ENCODE data around the gene HS1BP3. TPM values are rescaled to one million over a fixed set of nuclear protein-coding genes. Genes with fewer than 3 reads are reported as not detected.

HS1BP3 gene
- total and polyA plus RNA-seq, 2 of the 13 experiments (the other 11 are each of a cell fraction or from before 2014, with no cell fraction given) = 15.2 to 22.0 TPM

DNA sequence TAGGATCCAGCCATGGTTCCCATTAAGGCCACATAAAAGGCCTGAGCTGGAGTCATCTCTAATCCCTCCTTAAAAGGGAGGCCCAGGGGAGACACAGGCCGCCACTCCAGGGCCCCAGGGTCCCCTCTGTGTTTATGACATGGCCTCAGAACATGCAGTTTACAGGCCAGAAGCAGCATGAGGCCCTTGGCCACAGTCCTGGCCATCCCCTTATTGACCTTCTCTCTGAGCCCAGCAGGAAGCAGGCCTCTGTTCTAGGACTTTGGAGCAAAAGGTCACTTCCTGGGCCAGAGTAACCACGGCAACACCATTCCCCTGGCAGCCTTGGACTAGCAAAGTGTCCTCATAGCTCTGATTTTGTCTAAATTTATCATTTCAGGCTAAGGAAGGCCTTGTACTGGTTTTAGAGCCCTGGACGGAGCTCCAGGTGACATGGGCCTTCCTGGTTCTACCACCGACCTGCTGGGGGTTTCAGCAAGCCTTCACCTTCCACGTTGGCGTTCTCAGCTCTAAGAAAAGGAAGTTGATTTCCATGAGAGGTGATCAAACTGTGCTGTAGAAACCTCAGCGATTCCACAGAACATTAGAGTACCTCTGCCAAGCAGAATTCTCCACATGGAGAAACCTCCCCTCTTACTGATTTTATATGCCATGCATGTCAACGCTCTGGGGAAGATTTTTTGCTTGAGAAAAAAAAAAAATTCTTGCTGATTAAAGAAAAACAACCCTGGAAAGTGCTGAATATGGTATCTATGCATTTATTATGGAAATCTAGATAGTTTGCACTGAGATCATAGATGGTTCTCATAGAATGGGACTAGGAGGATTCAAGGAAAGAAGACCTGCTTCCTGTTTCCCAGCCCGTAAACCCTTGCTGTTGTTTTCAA is 53.7 kb downstream of the HS1BP3 start (continued):
- TF ChIP-seq REL (CRISPR knock-in tag; conservative IDR thresholded peaks at IDR 0.05) = no peak
- TF ChIP-seq CHCHD3 (CRISPR knock-in tag; IDR thresholded peaks at IDR 0.05) = no peak
- no peak for TF ChIP-seq ADNP (CRISPR knock-in tag; IDR thresholded peaks at IDR 0.05)
- peak; percentile 77 for TF ChIP-seq ARNT2 (CRISPR knock-in tag; IDR thresholded peaks at IDR 0.05; ENCODE audit: low read depth)
- TF ChIP-seq PRPF4 (IDR thresholded peaks at IDR 0.05; ENCODE audit: low read depth, low read length, poor library complexity, severe bottlenecking) = no peak
- no peak for TF ChIP-seq NCOA5 (CRISPR knock-in tag; IDR thresholded peaks at IDR 0.05)
- no peak; the same call in 1 of the 2 replicates for TF ChIP-seq ZNF766 (CRISPR knock-in tag; IDR thresholded peaks at IDR 0.05; ENCODE audit: borderline replicate concordance)
- TF ChIP-seq RNF2 (conservative IDR thresholded peaks at IDR 0.05; ENCODE audit: low read depth) = peak; percentile 89
- no peak for TF ChIP-seq ZNF577 (CRISPR knock-in tag; IDR thresholded peaks at IDR 0.05; ENCODE audit: borderline replicate concordance, low read depth)
- peak; percentile 78; the same call in 1 of the 2 replicates for TF ChIP-seq ZNF335 (CRISPR knock-in tag; IDR thresholded peaks at IDR 0.05)
- TF ChIP-seq SMYD3 (CRISPR knock-in tag; IDR thresholded peaks at IDR 0.05) = peak; percentile 92
- peak; percentile 64 for TF ChIP-seq ZIK1 (CRISPR knock-in tag; IDR thresholded peaks at IDR 0.05; ENCODE audit: borderline replicate concordance, low read depth)
- TF ChIP-seq, protein P1, sequence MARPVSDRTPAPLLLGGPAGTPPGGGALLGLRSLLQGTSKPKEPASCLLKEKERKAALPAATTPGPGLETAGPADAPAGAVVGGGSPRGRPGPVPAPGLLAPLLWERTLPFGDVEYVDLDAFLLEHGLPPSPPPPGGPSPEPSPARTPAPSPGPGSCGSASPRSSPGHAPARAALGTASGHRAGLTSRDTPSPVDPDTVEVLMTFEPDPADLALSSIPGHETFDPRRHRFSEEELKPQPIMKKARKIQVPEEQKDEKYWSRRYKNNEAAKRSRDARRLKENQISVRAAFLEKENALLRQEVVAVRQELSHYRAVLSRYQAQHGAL (CRISPR knock-in tag; IDR thresholded peaks at IDR 0.05; ENCODE audit: not compliant biosample characterization) = no peak
- TF ChIP-seq ZKSCAN5 (CRISPR knock-in tag; IDR thresholded peaks at IDR 0.05) = 0 out of 2 replicates have a peak, but pooled peaks have one; percentile 29
- TF ChIP-seq TBL1XR1 (IDR thresholded peaks at IDR 0.05; ENCODE audit: borderline replicate concordance, low read length, partially characterized antibody) = peak; percentile 83
- peak; percentile 81 for TF ChIP-seq ZNF501 (CRISPR knock-in tag; IDR thresholded peaks at IDR 0.05)
- TF ChIP-seq, protein P2, sequence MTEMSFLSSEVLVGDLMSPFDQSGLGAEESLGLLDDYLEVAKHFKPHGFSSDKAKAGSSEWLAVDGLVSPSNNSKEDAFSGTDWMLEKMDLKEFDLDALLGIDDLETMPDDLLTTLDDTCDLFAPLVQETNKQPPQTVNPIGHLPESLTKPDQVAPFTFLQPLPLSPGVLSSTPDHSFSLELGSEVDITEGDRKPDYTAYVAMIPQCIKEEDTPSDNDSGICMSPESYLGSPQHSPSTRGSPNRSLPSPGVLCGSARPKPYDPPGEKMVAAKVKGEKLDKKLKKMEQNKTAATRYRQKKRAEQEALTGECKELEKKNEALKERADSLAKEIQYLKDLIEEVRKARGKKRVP (CRISPR knock-in tag; IDR thresholded peaks at IDR 0.05) = peak in 1 of 2 experiments; percentile 69; a peak in 2 of 4 replicates
- TF ChIP-seq GLI4 (CRISPR knock-in tag; IDR thresholded peaks at IDR 0.05; ENCODE audit: borderline replicate concordance) = 0 out of 2 replicates have a peak, but pooled peaks have one; percentile 82
- no peak for TF ChIP-seq ZNF225 (CRISPR knock-in tag; IDR thresholded peaks at IDR 0.05)
- peak; percentile 64; the same call in 1 of the 2 replicates for TF ChIP-seq MAFF (IDR thresholded peaks at IDR 0.05; ENCODE audit: low read depth, low read length)
- peak in 1 of 2 experiments; percentile 63; a peak in 2 of 4 replicates for TF ChIP-seq POLR2A (IDR thresholded peaks at IDR 0.05; ENCODE audit: insufficient read depth in 1 of 2, low read depth in 2 of 2, low read length in 2 of 2)
- no peak for TF ChIP-seq KLF13 (CRISPR knock-in tag; IDR thresholded peaks at IDR 0.05)
- no peak for TF ChIP-seq ZNF101 (CRISPR knock-in tag; IDR thresholded peaks at IDR 0.05; ENCODE audit: borderline replicate concordance, low read depth)
- no peak for TF ChIP-seq ZNF382 (CRISPR knock-in tag; IDR thresholded peaks at IDR 0.05; ENCODE audit: borderline replicate concordance)
- no peak for TF ChIP-seq RBM39 (IDR thresholded peaks at IDR 0.05; ENCODE audit: low read depth, low read length, poor library complexity, severe bottlenecking)
- peak; percentile 99 for TF ChIP-seq ESRRA (CRISPR knock-in tag; IDR thresholded peaks at IDR 0.05; ENCODE audit: low read depth)

Data from HepG2 (cell line).